Measurements from ENCODE around the gene RGR. TPM values are rescaled to one million over a fixed set of nuclear protein-coding genes. Genes with fewer than 3 reads are reported as not detected.

Gene RGR
- total and polyA plus RNA-seq, 2 donors (not counting 1 experiment from before 2014, with no cell fraction given) = not detected

- Histone ChIP-seq H3K9me3 (ENCODE audit: control insufficient read depth, insufficient read depth, low read depth, low read length) (no peaks in the 10 kb centered on the region), H3K36me3 (ENCODE audit: control insufficient read depth, insufficient read depth, low read length) (no peaks in the 10 kb centered on the region), H3K27ac (ENCODE audit: insufficient read depth, low read length) (no peak overlapping the region), H3K4me2 (ENCODE audit: extremely low read depth, insufficient read depth, low read length) (no peak overlapping the region), H3K4me1 (ENCODE audit: control insufficient read depth, extremely low read depth, insufficient read depth, low read length) (no peaks in the 10 kb centered on the region), H3K4me3 (replicated peaks in 1 of 4; ENCODE audit: control extremely low read depth in 1 of 4, insufficient read depth in 1 of 4, low read depth in 3 of 4, low read length in 4 of 4) (no peak overlapping the region), H2AFZ (ENCODE audit: low read length) (no peak overlapping the region), H3K79me2 (ENCODE audit: control insufficient read depth, insufficient read depth, low read length) (no peaks in the 10 kb centered on the region), H4K20me1 (ENCODE audit: control insufficient read depth, extremely low read depth, insufficient read depth, low read length) (no peaks in the 10 kb centered on the region), H3K27me3 (ENCODE audit: control insufficient read depth, insufficient read depth, low read length) (no peaks in the 10 kb centered on the region), H3K9ac (ENCODE audit: insufficient read depth, low read length) (no peak overlapping the region)
- TF ChIP-seq CTCF (conservative IDR thresholded peaks at IDR 0.05 in 1 of 2, IDR thresholded peaks at IDR 0.05 in 1 of 2; ENCODE audit: low read depth in 1 of 2, low read length in 2 of 2) (no peak), EZH2 (IDR thresholded peaks at IDR 0.05; ENCODE audit: low read length, missing control alignments) (no peak)
- no peak for DNase-seq (ENCODE audit: low read depth in 2 of 2)
Observed at GRCh38 chr10:84232376-84232775, 12.5 kb upstream of the RGR start.

GRCh38 chr10:84233940-84234339 lies 10.9 kb upstream of the RGR start:
- H3K9me3 ChIP-seq (ENCODE audit: control insufficient read depth, insufficient read depth, low read depth, low read length) = no peaks in the 10 kb centered on the region
- H3K36me3 ChIP-seq (ENCODE audit: control insufficient read depth, insufficient read depth, low read length) = no peaks in the 10 kb centered on the region
- H3K9ac ChIP-seq (ENCODE audit: insufficient read depth, low read length) = no peak overlapping the region
- H3K4me1 ChIP-seq (ENCODE audit: control insufficient read depth, extremely low read depth, insufficient read depth, low read length) = no peaks in the 10 kb centered on the region
- no peak for DNase-seq (ENCODE audit: low read depth in 2 of 2)
- H2AFZ ChIP-seq (ENCODE audit: low read length) = no peak overlapping the region
- TF ChIP-seq EZH2 (IDR thresholded peaks at IDR 0.05; ENCODE audit: low read length, missing control alignments) (no peak), CTCF (conservative IDR thresholded peaks at IDR 0.05 in 1 of 2, IDR thresholded peaks at IDR 0.05 in 1 of 2; ENCODE audit: low read depth in 1 of 2, low read length in 2 of 2) (no peak)
- H3K79me2 ChIP-seq (ENCODE audit: control insufficient read depth, insufficient read depth, low read length) = no peaks in the 10 kb centered on the region
- no peak overlapping the region for H3K4me3 ChIP-seq (replicated peaks in 1 of 4; ENCODE audit: control extremely low read depth in 1 of 4, insufficient read depth in 1 of 4, low read depth in 3 of 4, low read length in 4 of 4)
- H4K20me1 ChIP-seq (ENCODE audit: control insufficient read depth, extremely low read depth, insufficient read depth, low read length) = no peaks in the 10 kb centered on the region
- no peaks in the 10 kb centered on the region for H3K27me3 ChIP-seq (ENCODE audit: control insufficient read depth, insufficient read depth, low read length)
- no peak overlapping the region for H3K27ac ChIP-seq (ENCODE audit: insufficient read depth, low read length)
- H3K4me2 ChIP-seq (ENCODE audit: extremely low read depth, insufficient read depth, low read length) = no peak overlapping the region

GRCh38 chr10:84234479-84234878 lies 10.4 kb upstream of the RGR start:
- H3K4me2 ChIP-seq (ENCODE audit: extremely low read depth, insufficient read depth, low read length) = no peak overlapping the region
- H3K27ac ChIP-seq (ENCODE audit: insufficient read depth, low read length) = no peak overlapping the region
- no peaks in the 10 kb centered on the region for H4K20me1 ChIP-seq (ENCODE audit: control insufficient read depth, extremely low read depth, insufficient read depth, low read length)
- no peaks in the 10 kb centered on the region for H3K27me3 ChIP-seq (ENCODE audit: control insufficient read depth, insufficient read depth, low read length)
- H3K36me3 ChIP-seq (ENCODE audit: control insufficient read depth, insufficient read depth, low read length) = no peaks in the 10 kb centered on the region
- no peak overlapping the region for H3K4me3 ChIP-seq (replicated peaks in 1 of 4; ENCODE audit: control extremely low read depth in 1 of 4, insufficient read depth in 1 of 4, low read depth in 3 of 4, low read length in 4 of 4)
- H3K79me2 ChIP-seq (ENCODE audit: control insufficient read depth, insufficient read depth, low read length) = no peaks in the 10 kb centered on the region
- no peak overlapping the region for H2AFZ ChIP-seq (ENCODE audit: low read length)
- H3K4me1 ChIP-seq (ENCODE audit: control insufficient read depth, extremely low read depth, insufficient read depth, low read length) = no peaks in the 10 kb centered on the region
- H3K9me3 ChIP-seq (ENCODE audit: control insufficient read depth, insufficient read depth, low read depth, low read length) = no peaks in the 10 kb centered on the region
- TF ChIP-seq CTCF (conservative IDR thresholded peaks at IDR 0.05 in 1 of 2, IDR thresholded peaks at IDR 0.05 in 1 of 2; ENCODE audit: low read depth in 1 of 2, low read length in 2 of 2) (no peak), EZH2 (IDR thresholded peaks at IDR 0.05; ENCODE audit: low read length, missing control alignments) (no peak)
- H3K9ac ChIP-seq (ENCODE audit: insufficient read depth, low read length) = no peak overlapping the region
- no peak for DNase-seq (ENCODE audit: low read depth in 2 of 2)

Measured in fibroblast of lung (primary cell).